ENCODE results near the gene ARV1. TPM values are rescaled to one million over a fixed set of nuclear protein-coding genes. Genes with fewer than 3 reads are reported as not detected.

ARV1 gene
- total RNA-seq, 1 experiment from 2014 or later = 8.0 TPM

DNA sequence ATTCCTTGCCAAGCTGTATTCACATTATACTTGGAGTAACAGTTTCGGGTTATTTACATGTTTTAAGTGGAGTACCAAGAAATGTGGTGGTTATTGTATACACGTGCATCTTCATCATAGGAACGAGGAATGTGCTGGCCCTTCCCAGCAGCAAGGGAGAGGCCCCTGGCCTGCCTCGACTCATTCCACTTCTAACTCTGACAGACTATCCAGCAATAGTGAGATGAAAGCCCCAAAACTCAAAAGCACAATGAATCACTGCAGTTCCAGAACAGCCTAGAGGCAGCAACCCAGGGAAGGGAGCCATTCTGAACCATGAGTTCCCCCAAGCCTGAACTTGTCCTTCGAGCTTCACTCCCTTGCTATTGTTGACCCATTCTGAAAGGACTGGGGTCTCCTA lies 38.1 kb downstream of the ARV1 start:
- no peak overlapping the region for H3K18ac ChIP-seq (ENCODE audit: insufficient read length, low read depth, low read length)
- peaks cover 51% of the 10 kb centered on the region for H3K27me3 Mint-ChIP-seq (ENCODE audit: low read depth)
- WGBS (ENCODE audit: extremely low coverage, insufficient read length, low lambda C conversion rate) = no CpG with 5 or more reads among the region's 5 CpGs

More for the DNA sequence above, 38.1 kb downstream of the ARV1 start:
- Histone ChIP-seq H3K27ac (ENCODE audit: insufficient read length, low read depth, low read length) (no peak overlapping the region), H4K5ac (ENCODE audit: insufficient read length, low read depth, low read length) (no peak overlapping the region), H3K4me1 (ENCODE audit: insufficient read depth, low read length) (peaks cover 12% of the 10 kb centered on the region; the same call in 1 of the 2 replicates), H2BK120ac (ENCODE audit: low read depth, low read length, poor library complexity, severe bottlenecking) (no peak overlapping the region), H2AK5ac (ENCODE audit: insufficient read length, low read length) (no peak overlapping the region), H3K4me2 (ENCODE audit: insufficient read depth, insufficient read length, low read length) (no peak overlapping the region), H4K8ac (replicated peaks; ENCODE audit: insufficient read length, low read depth, low read length) (no peak overlapping the region), H3K14ac (ENCODE audit: insufficient read depth, low read length) (no peak overlapping the region; the same call in 1 of the 2 replicates), H2AFZ (ENCODE audit: low read length) (no peak overlapping the region), H3K56ac (ENCODE audit: insufficient read length, low read depth, low read length) (no peak overlapping the region), H3K79me1 (ENCODE audit: insufficient read depth, low read depth, low read length, poor library complexity, severe bottlenecking) (no peaks in the 10 kb centered on the region), H3K4ac (ENCODE audit: low read depth, low read length) (no peak overlapping the region), H3K23me2 (ENCODE audit: insufficient read length, low read depth, low read length, poor library complexity, severe bottlenecking) (no peaks in the 10 kb centered on the region), H2BK20ac (ENCODE audit: low read depth, low read length, poor library complexity, severe bottlenecking) (no peak overlapping the region), H2BK15ac (ENCODE audit: low read depth, low read length) (no peak overlapping the region), H3K23ac (ENCODE audit: insufficient read length, low read depth, low read length) (no peak overlapping the region), H3K79me2 (ENCODE audit: insufficient read depth, low read length) (no peaks in the 10 kb centered on the region), H3T11ph (ENCODE audit: low read length) (no peak overlapping the region), H3K27me3 (ENCODE audit: insufficient read depth, low read length) (no peaks in the 10 kb centered on the region; the same call in 1 of the 2 replicates), H3K9ac (ENCODE audit: extremely low read depth, insufficient read length, low read length) (no peak overlapping the region), H2BK5ac (ENCODE audit: insufficient read length, low read length) (no peak overlapping the region), H2BK12ac (ENCODE audit: insufficient read length, low read depth, low read length) (no peak overlapping the region), H3K9me3 (ENCODE audit: control insufficient read depth, low read depth, low read length) (no peaks in the 10 kb centered on the region), H4K20me1 (ENCODE audit: control insufficient read depth, insufficient read depth, insufficient read length) (no peaks in the 10 kb centered on the region), H4K91ac (ENCODE audit: insufficient read length, low read depth, low read length) (no peak overlapping the region)
- DNase-seq = no peak
- Mint-ChIP-seq H3K9me3 (no peaks in the 10 kb centered on the region), H3K27ac (no peak overlapping the region), H3K36me3 (ENCODE audit: insufficient read depth in 1 of 3, low read depth in 3 of 3) (no peaks in the 10 kb centered on the region; a peak in 1 of 7 replicates), H3K4me1 (peaks cover 15 to 25% of the 10 kb centered on the region in 2 experiments), H3K4me3 (no peak overlapping the region)
- TF ChIP-seq, protein P1, sequence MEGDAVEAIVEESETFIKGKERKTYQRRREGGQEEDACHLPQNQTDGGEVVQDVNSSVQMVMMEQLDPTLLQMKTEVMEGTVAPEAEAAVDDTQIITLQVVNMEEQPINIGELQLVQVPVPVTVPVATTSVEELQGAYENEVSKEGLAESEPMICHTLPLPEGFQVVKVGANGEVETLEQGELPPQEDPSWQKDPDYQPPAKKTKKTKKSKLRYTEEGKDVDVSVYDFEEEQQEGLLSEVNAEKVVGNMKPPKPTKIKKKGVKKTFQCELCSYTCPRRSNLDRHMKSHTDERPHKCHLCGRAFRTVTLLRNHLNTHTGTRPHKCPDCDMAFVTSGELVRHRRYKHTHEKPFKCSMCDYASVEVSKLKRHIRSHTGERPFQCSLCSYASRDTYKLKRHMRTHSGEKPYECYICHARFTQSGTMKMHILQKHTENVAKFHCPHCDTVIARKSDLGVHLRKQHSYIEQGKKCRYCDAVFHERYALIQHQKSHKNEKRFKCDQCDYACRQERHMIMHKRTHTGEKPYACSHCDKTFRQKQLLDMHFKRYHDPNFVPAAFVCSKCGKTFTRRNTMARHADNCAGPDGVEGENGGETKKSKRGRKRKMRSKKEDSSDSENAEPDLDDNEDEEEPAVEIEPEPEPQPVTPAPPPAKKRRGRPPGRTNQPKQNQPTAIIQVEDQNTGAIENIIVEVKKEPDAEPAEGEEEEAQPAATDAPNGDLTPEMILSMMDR (conservative IDR thresholded peaks at IDR 0.05) = no peak
